D721Med (cell line): ENCODE results near the gene WIPI1.

ENCODE experiments used
- DNase-seq: peaks from one replicate; pipeline ENCODE4 v3.0.0; 2011; ENCODE audit warnings: low spot score; ENCODE audit not compliant: insufficient read length
- FAIRE-seq: peaks from 2 replicates; lab custom pipeline; 2011; peaks lifted over from hg19 to GRCh38; lab: Jason Lieb, UNC
- TF ChIP-seq, protein P1 (sequence below): IDR thresholded peaks from 2 replicates; pipeline ENCODE4 v1.5.1; 2012; ENCODE audit warnings: mild to moderate bottlenecking, control low read depth; ENCODE audit not compliant: insufficient read depth; ENCODE audit errors: missing control alignments

WIPI1 gene

DNA sequence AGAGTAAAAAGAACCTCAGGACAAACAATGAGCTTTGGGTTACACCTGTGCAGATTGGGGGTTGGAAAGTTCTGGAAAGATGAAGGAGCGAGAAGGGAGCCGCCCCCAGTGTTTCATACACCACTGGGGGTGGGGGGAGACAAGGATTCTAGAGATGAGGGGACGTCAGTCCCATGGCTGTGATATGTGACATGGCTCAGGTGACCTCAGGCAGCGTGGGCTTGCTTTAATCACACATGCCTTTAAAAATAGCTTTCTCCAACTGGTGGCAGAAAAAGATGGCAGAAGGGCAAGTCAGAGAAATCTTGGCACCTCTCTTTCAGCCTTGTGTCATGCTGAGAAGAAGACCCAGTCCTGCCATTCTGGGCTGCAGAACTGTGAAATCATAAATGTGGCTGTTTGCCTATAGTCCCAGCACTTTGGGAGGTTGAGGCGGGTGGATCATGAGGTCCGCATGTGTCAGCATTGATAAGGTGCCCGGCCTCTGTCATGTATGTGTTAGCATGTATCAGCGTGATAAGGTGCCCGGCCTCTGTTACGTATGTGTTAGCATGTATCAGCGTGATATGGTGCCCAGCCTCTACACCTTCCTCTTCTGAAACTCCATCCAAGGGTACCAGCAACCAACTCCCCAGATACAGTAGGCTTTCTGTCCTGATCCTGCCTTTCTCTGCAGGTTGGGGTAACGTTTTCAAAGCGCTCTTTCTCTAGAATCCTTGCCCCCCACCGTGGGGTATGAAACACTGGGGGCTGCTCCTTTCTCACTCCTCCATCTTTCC lies 25.0 kb downstream of the WIPI1 start:
- TF ChIP-seq, protein P1, sequence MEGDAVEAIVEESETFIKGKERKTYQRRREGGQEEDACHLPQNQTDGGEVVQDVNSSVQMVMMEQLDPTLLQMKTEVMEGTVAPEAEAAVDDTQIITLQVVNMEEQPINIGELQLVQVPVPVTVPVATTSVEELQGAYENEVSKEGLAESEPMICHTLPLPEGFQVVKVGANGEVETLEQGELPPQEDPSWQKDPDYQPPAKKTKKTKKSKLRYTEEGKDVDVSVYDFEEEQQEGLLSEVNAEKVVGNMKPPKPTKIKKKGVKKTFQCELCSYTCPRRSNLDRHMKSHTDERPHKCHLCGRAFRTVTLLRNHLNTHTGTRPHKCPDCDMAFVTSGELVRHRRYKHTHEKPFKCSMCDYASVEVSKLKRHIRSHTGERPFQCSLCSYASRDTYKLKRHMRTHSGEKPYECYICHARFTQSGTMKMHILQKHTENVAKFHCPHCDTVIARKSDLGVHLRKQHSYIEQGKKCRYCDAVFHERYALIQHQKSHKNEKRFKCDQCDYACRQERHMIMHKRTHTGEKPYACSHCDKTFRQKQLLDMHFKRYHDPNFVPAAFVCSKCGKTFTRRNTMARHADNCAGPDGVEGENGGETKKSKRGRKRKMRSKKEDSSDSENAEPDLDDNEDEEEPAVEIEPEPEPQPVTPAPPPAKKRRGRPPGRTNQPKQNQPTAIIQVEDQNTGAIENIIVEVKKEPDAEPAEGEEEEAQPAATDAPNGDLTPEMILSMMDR = no peak
- DNase-seq (no peak), FAIRE-seq (no peak)

DNA sequence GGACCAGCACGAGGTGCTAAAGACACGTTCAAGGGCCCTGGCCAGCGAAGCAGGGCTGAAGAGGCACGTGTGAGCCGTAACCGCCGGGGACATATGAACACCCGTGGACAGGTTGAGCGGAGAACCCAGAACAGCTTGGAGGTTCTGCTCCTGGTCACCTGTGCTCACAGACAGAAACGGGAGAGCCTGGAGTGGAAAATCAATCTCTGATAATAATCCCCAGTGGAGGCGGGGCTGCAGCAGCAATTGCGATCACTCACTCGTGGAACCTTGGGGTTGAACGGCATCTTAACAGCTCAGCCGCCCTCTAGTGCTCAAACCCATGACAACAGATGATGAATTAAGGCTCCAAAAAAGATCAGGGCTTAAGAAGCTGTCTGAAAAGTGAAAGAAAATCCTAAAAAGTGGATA lies 25.6 kb downstream of the WIPI1 start:
- FAIRE-seq (no peak), DNase-seq (peak; percentile 43)
- TF ChIP-seq, protein P1 = peak; percentile 80

DNA sequence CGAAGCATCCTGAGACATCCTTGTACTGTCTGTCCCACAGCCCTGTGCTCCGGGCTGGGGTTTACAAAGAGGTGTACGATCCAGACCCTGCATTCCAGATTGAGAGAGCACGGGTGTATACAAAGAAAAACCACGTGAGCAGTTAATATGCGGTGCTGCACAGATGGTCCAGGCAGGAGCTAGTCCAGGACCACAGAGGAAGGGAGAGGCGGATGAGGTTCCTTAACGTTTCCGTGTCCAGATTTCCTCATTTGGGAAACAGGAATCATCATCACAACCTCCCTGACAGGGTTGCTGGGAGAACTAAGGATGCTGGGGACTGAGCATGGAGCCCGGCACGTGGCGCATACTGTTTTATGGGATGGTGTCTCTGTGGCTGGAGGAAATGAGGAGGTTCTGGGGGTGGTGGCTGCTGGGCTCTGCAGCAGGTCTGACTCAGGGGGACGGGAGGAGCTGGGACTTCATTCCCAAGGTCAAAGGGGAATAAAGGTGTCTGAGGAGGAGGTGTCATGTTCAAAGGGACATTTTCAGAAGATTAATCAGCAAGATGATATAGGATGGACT lies 26.2 kb downstream of the WIPI1 start:
- TF ChIP-seq, protein P1 = no peak
- FAIRE-seq (no peak), DNase-seq (no peak)

DNA sequence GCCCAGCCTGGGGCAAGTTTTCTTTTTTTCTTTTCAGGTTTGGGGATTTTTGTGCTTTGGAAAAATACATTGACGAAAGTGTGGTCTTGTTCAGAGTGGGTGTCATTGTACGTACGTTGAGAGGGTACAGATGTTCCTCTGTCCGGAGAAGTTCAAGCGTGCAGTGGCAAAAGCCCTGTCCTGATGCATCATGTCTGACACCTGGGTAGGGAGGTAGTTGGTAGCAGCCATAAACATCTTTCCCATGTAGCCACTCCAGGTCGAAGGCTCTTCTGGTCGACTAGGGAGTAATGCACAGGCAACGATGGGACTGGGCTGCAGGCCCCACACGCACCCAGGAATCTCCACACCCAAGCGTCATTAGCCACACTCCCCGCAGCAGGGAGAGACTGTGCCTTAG lies 27.4 kb downstream of the WIPI1 start:
- no peak for FAIRE-seq
- DNase-seq = no peak
- TF ChIP-seq, protein P1 = no peak

DNA sequence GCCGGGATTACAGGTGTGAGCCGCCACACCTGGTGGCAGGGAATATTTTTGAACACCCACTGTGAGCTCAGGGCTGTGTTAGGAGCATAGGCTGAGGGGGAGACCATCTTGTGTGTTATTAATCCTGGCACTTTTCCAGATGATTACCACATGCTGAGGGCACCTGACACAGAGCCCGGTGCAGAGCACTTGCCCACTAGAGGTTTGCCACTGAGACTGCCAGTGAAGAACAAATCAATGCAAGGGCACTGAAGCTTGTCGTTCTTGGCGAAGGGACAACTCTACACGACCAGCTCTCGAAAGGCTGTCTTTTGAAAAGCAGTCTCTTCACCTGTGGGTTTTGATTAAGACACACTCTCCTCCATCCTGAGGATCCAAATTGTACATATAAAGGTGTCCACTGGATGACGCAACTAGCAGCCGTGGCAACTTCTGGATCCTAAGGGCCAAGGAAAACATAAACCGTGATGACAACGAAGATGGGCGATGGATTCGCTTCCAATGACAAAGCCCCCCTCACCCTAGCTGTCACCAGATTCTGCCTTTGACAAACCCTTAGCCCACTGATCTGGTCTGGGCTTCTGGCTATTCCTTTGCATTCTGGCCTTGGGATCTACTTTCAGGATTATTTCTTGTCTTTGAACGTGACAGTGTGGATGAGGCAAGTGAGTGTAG lies 28.7 kb downstream of the WIPI1 start:
- FAIRE-seq (no peak), DNase-seq (no peak)
- TF ChIP-seq, protein P1 = no peak

DNA sequence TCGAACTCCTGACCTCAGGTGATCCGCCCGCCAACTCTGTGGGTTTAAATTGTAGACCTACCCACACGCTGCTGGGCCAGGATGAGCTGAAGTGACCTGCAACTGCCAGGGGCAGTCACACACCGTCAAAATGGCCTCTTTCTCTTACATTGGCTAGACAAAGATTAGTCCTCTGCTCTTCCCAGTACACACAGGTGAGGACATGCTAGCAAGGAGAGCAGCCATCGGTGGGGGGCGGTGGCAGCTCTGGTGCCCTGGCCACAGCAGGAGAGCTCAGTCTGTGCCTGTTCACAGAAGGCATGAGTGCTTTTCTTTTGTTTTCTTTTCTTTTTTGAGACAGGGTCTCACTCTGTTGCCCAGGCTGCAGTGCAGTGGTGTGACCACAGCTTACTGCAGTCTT lies 29.7 kb downstream of the WIPI1 start:
- TF ChIP-seq, protein P1 = no peak
- DNase-seq (no peak), FAIRE-seq (no peak)
